ENCODE data around the gene UBL4B.

UBL4B gene

GRCh38 chr1:110085671-110086070, 26.6 kb upstream of the UBL4B start:
- Histone ChIP-seq H3K27ac (ENCODE audit: low read depth, low read length) (no peak overlapping the region), H4K20me1 (ENCODE audit: control insufficient read depth, insufficient read depth, low read depth, low read length) (0 out of 2 replicates have a peak, but pooled peaks cover 7% of the 10 kb centered on the region), H3K36me3 (ENCODE audit: control insufficient read depth, low read length) (no peaks in the 10 kb centered on the region), H3K4me2 (ENCODE audit: low read length) (no peak overlapping the region), H3F3A (ENCODE audit: control insufficient read depth, insufficient read depth) (no peaks in the 10 kb centered on the region), H3K9me2 (replicated peaks; ENCODE audit: control insufficient read depth, low read length) (no peaks in the 10 kb centered on the region), H3K27me3 (ENCODE audit: control insufficient read depth, low read length) (peaks cover 54% of the 10 kb centered on the region), H3K79me2 (ENCODE audit: control insufficient read depth, low read length) (no peaks in the 10 kb centered on the region), H3K4me1 (ENCODE audit: control insufficient read depth, low read length) (no peaks in the 10 kb centered on the region), H3K9me3 (ENCODE audit: control insufficient read depth, insufficient read depth, low read length) (no peaks in the 10 kb centered on the region), H3K4me3 (ENCODE audit: low read length) (no peak overlapping the region)
- TF ChIP-seq CTCF (IDR thresholded peaks at IDR 0.05; ENCODE audit: low read depth, low read length, poor library complexity, severe bottlenecking), result no peak
- TF ChIP-seq EZH2phosphoT487 (IDR thresholded peaks at IDR 0.05; ENCODE audit: borderline replicate concordance, low read length), result no peak

- TF ChIP-seq EZH2phosphoT487 (IDR thresholded peaks at IDR 0.05; ENCODE audit: borderline replicate concordance, low read length) (no peak), CTCF (IDR thresholded peaks at IDR 0.05; ENCODE audit: low read depth, low read length, poor library complexity, severe bottlenecking) (no peak)
- H3K9me2 ChIP-seq (replicated peaks; ENCODE audit: control insufficient read depth, low read length), result no peaks in the 10 kb centered on the region
- H3K27me3 ChIP-seq (ENCODE audit: control insufficient read depth, low read length), result peaks cover 60% of the 10 kb centered on the region
- no peaks in the 10 kb centered on the region for H3K36me3 ChIP-seq (ENCODE audit: control insufficient read depth, low read length)
- no peaks in the 10 kb centered on the region for H3F3A ChIP-seq (ENCODE audit: control insufficient read depth, insufficient read depth)
- 0 out of 2 replicates have a peak, but pooled peaks cover 7% of the 10 kb centered on the region for H4K20me1 ChIP-seq (ENCODE audit: control insufficient read depth, insufficient read depth, low read depth, low read length)
- H3K4me1 ChIP-seq (ENCODE audit: control insufficient read depth, low read length), result no peaks in the 10 kb centered on the region
- no peaks in the 10 kb centered on the region for H3K9me3 ChIP-seq (ENCODE audit: control insufficient read depth, insufficient read depth, low read length)
- H3K79me2 ChIP-seq (ENCODE audit: control insufficient read depth, low read length), result no peaks in the 10 kb centered on the region
- H3K4me3 ChIP-seq (ENCODE audit: low read length), result no peak overlapping the region
- no peak overlapping the region for H3K4me2 ChIP-seq (ENCODE audit: low read length)
- H3K27ac ChIP-seq (ENCODE audit: low read depth, low read length), result no peak overlapping the region
Measured at GRCh38 chr1:110086961-110087360, 25.3 kb upstream of the UBL4B start.

- H3K4me1 ChIP-seq (ENCODE audit: control insufficient read depth, low read length), result no peaks in the 10 kb centered on the region
- no peak for TF ChIP-seq EZH2phosphoT487 (IDR thresholded peaks at IDR 0.05; ENCODE audit: borderline replicate concordance, low read length)
- TF ChIP-seq CTCF (IDR thresholded peaks at IDR 0.05; ENCODE audit: low read depth, low read length, poor library complexity, severe bottlenecking), result peak; percentile 72
- H3K79me2 ChIP-seq (ENCODE audit: control insufficient read depth, low read length), result no peaks in the 10 kb centered on the region
- no peaks in the 10 kb centered on the region for H3K36me3 ChIP-seq (ENCODE audit: control insufficient read depth, low read length)
- 0 out of 2 replicates have a peak, but pooled peaks cover 7% of the 10 kb centered on the region for H4K20me1 ChIP-seq (ENCODE audit: control insufficient read depth, insufficient read depth, low read depth, low read length)
- no peaks in the 10 kb centered on the region for H3K9me2 ChIP-seq (replicated peaks; ENCODE audit: control insufficient read depth, low read length)
- no peaks in the 10 kb centered on the region for H3F3A ChIP-seq (ENCODE audit: control insufficient read depth, insufficient read depth)
- no peak overlapping the region for H3K4me3 ChIP-seq (ENCODE audit: low read length)
- peaks cover 58% of the 10 kb centered on the region for H3K27me3 ChIP-seq (ENCODE audit: control insufficient read depth, low read length)
- H3K27ac ChIP-seq (ENCODE audit: low read depth, low read length), result no peak overlapping the region
- H3K4me2 ChIP-seq (ENCODE audit: low read length), result no peak overlapping the region
- no peaks in the 10 kb centered on the region for H3K9me3 ChIP-seq (ENCODE audit: control insufficient read depth, insufficient read depth, low read length)
Measured at GRCh38 chr1:110087812-110088738, 24.2 kb upstream of the UBL4B start.

All from DOHH2 (cell line).